Measurements from ENCODE around the gene NT5E.
"Not testable (repeated sequence)": the region's sequence is repeated elsewhere in the genome, so short reads cannot be mapped to it uniquely, and the experiment has no call there.

NT5E gene

DNA sequence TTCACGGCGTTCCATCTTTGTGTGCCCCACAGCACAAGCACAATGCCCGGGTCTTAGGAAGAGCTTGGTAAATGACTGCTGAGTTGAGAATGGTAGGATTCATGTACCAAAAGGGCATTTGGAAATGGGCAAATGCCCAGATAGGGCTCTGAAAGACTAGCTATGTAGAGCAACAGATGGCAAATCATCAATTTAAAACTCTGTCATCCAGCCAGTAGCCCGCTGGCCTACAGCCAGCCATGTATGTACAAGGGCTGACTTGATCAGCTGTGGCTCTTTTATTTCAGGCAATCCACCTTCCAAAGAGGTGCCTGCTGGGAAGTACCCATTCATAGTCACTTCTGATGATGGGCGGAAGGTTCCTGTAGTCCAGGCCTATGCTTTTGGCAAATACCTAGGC is 35.1 kb downstream of the NT5E start:
- DNase-seq (ENCODE audit: low read depth in 1 of 2, low spot score in 1 of 2): no peak

DNA sequence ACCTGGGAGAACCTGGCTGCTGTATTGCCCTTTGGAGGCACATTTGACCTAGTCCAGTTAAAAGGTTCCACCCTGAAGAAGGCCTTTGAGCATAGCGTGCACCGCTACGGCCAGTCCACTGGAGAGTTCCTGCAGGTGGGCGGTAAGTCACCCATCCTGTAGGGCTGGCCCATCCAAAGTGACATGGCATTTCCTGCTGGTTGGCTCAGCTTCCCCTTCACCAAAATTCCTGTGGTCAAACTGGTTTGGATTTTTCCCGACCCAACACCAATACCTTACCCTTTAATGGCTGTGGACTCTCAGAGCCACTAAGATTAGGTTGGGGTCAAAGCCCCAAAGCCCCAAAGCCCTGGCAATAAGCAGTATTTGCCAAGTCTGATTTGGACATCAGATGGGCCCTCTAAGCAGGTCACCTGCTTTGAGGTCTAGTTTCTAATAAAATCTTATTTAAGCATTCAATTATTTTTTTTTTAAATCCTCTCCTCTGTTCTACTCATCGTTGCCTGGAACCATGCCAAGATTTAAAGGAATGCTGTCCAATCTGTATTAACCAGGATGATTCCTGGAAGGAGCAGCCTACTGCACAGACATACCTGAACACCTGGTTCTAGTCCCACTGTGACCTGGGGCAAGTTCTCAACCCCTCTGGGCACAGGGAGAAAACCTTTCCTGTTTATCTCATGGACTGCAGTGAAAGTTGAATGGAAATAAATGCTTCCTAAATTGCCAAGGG is 40.8 kb downstream of the NT5E start:
- no peak for DNase-seq (ENCODE audit: low read depth in 1 of 2, low spot score in 1 of 2)

DNA sequence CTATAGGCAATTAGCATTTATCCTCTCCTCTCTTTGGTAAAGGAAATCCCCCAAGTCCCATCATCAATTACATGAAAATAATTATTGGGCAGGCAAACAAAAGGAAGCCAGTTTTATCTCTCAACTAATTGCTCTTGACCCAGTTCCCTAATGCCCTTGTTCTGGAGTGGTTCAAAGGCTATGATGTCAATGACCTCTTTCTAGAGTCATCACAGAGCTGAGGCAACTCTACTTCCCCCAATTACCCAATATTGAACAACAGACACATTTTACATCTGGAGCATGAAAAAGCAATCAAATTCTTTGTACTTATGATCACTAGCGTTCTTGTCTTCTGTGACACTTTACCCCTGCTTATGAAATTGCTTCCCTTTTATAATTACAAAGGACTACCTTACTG is 43.5 kb downstream of the NT5E start:
- no peak for DNase-seq (ENCODE audit: low read depth in 1 of 2, low spot score in 1 of 2)

DNA sequence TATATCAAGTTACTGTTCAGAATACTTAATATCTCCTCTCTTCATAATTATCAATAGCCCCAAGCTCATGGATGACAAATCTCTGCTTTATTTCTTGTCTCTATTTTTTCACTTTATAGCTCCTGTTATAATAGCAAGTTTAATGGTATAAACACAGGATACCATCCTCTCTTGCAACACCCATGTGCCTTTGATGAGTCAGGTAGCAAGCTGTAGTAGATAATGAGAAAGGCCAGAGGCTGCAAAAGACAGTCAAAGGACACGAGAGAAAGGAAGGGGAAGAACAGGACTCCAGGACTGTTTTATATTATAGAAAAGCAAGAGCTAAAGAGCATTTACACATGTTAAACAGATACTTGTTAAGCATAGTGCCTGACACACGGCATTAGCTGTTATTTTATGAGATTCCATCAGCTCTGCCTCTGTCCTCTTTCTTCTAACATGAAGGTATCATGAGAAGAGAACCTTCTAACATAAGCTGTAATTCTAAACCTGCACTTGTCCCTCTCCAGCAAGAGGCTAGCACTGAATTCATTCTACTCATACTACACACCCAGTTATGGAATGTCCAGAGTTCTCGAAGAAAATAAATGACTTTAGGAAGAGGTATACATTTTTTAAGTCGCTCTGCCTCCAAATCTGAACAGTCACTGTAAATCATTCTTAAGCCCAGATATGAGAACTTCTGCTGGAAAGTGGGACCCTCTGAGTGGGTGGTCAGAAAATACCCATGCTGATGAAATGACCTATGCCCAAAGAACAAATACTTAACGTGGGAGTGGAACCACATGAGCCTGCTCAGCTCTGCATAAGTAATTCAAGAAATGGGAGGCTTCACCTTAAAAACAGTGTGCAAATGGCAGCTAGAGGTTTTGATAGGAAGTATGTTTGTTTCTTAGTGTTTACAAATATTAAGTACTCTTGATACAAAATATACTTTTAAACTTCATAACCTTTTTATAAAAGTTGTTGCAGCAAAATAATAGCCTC is 45.0 kb downstream of the NT5E start:
- no peak for DNase-seq (ENCODE audit: low read depth in 1 of 2, low spot score in 1 of 2)

DNA sequence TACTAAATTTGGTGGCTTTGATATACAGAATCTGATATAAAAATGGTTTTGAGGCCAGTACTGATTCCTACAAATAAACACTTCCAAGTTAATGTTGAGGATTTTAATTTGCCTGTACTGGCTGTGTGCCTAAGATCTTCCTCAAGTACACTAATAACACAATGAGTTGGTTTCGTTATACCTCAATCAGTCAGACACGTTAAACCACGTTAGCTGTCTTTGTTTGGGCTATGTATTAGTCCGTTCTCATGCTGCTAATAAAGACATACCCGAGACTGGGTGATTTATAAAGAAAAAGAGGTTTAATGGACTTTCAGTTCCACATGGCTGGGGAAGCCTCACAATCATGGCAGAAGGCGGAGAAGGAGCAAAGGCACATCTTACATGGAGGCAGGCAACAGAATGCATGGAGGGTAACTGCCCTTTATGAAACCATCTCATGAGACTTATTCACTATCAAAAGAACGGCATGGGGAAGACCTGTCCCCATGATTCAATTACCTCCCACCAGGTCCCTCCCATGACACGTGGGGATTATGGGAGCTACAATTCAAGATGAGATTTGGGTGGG is 46.2 kb downstream of the NT5E start:
- no peak for DNase-seq (ENCODE audit: low read depth in 1 of 2, low spot score in 1 of 2)

DNA sequence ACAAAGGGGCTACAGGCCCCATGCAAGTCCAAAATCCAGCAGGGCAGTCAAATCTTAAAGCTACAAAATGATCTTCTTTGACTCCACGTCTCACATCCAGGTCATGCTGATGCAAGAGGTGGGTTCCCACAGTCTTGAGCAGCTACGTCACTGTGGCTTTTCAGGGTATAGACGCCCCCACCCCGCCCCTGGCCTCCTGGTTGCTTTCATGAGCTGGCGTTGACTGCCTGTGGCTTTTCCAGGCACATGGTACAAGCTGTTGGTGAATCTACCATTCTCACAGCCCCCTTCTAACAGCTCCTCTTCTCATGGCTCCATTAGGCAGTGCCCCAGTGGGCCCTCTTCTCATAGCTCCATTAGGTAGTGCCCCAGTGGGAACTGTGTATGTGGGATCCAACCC is 47.0 kb downstream of the NT5E start:
- no peak for DNase-seq (ENCODE audit: low read depth in 1 of 2, low spot score in 1 of 2)

DNA sequence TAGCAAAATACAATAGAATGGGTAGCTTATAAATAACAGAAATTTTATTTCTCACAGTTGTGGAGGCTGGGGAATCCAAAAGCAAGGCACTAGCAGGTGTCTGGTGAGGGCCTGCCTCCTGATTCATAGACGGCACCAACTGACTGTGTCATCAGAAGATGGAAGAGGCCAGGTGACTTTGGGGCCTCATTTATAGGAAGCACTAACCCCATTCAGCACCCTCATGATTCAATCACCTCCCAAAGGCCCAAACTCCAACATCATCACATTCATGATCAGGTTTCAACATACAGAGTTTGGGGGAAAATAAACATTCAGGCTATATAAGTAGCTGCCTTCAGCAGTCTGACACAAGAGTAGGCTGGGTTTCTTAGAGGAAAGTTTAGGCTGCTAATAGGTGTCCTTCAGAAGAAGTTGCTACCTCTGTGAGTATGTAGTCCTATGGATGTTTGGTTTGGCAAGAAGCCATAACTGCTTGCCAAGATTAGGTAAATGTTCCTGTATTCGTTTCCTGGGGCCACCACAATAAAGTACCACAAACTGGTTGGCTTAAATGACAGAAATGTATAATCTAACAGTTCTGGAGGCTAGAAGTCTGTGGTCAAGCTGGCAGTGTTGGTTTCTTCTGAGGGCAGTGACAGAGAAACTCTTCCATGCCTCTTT is 48.8 kb downstream of the NT5E start:
- DNase-seq (ENCODE audit: low read depth in 1 of 2, low spot score in 1 of 2): no peak

DNA sequence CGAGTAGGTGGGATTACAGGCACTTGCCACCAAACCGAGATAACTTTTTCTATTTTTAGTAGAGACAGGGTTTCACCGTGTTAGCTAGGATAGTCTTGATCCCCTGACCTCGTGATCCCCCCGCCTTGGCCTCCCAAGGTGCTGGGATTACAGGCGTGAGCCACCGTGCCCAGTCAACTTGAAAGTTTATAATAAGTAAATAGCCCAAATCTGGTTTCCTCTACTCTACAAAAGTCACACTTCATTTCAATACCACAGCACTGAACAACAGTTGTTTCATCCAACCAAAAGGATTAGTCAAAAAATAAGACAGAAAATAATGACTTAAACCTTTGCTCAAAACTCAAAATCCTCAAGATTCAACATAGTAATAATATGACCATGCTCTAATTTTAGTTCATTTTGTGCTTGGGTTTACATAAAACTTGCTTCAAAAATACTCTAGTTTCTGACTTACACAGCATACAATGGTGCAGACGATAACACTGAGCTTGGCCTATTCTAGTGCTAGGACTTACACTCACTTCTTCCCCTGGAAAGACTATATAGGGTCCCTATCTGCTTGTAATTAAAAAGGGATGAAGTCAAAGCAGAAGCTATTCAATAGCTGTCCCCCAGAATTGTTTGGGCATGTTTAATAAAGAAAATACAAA is 56.7 kb downstream of the NT5E start:
- no peak for DNase-seq (ENCODE audit: low read depth in 1 of 2, low spot score in 1 of 2)

DNA sequence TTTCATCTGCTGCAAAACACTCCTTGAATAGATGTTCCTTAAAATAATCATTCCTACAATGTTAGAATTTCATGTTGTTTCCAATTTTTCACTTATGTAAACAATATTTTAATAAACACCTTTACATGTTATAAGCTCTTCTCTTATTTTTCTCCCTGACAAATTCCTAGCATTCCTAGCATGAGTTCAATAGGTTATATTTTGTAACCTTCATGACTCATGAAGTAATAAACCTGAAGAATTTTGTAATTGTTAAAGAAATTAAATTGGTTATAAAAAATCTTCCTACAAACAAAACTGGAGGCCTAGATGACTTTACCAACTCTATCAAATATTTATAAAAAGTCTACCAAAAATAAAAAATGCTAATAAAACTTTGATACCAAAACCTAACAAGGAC is 66.3 kb downstream of the NT5E start:
- no peak for DNase-seq (ENCODE audit: low read depth in 1 of 2, low spot score in 1 of 2)

DNA sequence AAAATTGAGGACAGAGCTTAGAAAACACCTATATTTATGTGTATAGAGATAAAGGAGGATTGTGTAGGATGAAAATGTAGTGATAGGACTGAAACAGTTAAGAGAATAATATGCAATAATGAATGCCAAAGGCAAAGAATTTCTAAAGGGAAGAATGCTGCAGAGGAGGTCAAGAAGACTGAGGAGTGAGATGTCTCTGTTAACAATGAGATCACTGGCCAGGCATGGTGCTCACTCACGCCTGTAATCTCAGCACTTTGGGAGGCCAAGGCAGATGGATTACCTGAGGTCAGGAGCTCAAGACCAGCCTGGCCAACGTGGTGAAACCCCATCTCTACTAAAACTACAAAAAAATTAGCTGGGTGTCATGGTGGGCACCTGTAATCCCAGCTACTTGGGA is 74.4 kb downstream of the NT5E start:
- DNase-seq (ENCODE audit: low read depth in 1 of 2, low spot score in 1 of 2): not testable (repeated sequence)

DNA sequence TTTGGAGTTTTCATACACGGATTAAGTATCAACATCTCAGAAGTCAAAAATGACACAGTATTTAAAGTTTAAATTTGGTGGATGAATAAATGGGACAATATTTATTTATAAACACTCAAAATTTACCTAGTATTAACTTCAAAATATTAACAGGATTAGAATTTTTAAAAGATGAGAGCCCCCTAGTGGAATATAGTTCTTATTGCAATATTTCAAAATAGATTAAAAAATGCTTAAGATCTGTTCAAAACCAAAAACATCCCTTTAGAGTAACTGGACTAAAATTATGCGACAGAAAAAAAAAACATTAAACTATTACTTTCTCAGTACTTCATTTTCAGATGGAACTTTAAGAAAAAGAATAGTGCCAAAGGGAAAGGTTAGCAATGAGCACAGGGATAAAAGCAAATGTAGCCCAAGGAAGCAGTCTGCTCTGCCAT is 87.2 kb downstream of the NT5E start:
- DNase-seq (ENCODE audit: low read depth in 1 of 2, low spot score in 1 of 2): no peak

DNA sequence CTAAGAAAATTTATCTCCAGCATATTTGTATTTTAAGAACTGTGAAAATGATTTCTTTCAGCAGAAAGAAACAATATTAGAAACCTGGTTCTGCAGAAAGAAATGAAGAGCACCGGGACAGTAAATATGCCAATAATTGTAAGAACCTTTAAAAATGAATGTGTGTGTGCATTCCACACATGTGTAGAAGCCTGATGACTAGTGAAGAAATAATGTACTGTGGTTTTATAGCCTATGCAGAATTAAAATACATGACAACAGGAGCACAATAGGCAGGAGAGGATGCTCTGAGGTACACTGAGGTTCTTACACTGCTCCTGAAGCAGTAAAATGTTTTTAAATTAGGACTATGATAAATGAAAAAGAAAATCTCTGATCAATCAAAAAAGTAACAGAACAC is 94.9 kb downstream of the NT5E start:
- DNase-seq (ENCODE audit: low read depth in 1 of 2, low spot score in 1 of 2): no peak

All from activated CD4-positive, alpha-beta T cell treated with anti-CD3 and anti-CD28 coated beads, Interleukin-2, amount 50 U/mL, for 24 hours (primary cell).